SK-N-SH (cell line): ENCODE measurements around the gene HS3ST1. TPM values are rescaled to one million over a fixed set of nuclear protein-coding genes. Genes with fewer than 3 reads are reported as not detected.

Experiments used
- CTCF ChIA-PET: fragments of 300-600, 350-600 bp; formaldehyde crosslinking; extraction: SDS; loops from one replicate; lab custom pipeline; 2021; lab: Yijun Ruan, JAX
- POLR2A ChIA-PET: fragments of 350-600 bp; sonication (Branson Sonifier 250); formaldehyde crosslinking; extraction: SDS; loops from one replicate; lab custom pipeline; 2020; ENCODE audit warnings: antibody characterized with exemption, inconsistent platforms; lab: Yijun Ruan, JAX
- DNase-seq: peaks from one replicate; pipeline ENCODE4 v3.0.0; 2012
- H2AFZ ChIP-seq: fragments of 200-600 bp; sonication (generic); 2 replicates; pipeline ENCODE4 v1.8.1; 2016; ENCODE audit warnings: antibody characterized with exemption, mild to moderate bottlenecking, low read depth
- H3F3A ChIP-seq: fragments of 200-600 bp; sonication (generic); replicated peaks from 2 replicates; pipeline ENCODE3; 2016; ENCODE audit warnings: antibody characterized with exemption, mild to moderate bottlenecking; ENCODE audit not compliant: insufficient read depth
- H3K27ac ChIP-seq, 2 experiments: fragments of 200-500 bp in 1 of 2; fragments of 200-600 bp in 1 of 2; sonication (Bioruptor generic) in 1 of 2; sonication (generic), shearing (Covaris generic) in 1 of 2; 2 replicates each; pipeline versions ENCODE4 v1.5.1 to v1.6.1; 2014 to 2016; ENCODE audit warnings: low read depth in 2 of 2, inconsistent platforms in 1 of 2, low read length in 1 of 2, mild to moderate bottlenecking in 1 of 2, mixed read lengths in 1 of 2
- H3K27me3 ChIP-seq: fragments of 200-600 bp; sonication (generic), shearing (Covaris generic); 2 replicates; pipeline ENCODE4 v1.6.1; 2016; ENCODE audit warnings: mixed run types; ENCODE audit not compliant: insufficient read depth
- H3K36me3 ChIP-seq, 2 experiments: fragments of 200-500 bp in 1 of 2; fragments of 200-600 bp in 1 of 2; sonication (Bioruptor generic) in 1 of 2; sonication (generic) in 1 of 2; replicated peaks in 1 of 2; 2 replicates each; pipeline versions ENCODE3 to v1.5.1; 2014 to 2016; ENCODE audit warnings: low read length in 1 of 2, mild to moderate bottlenecking in 1 of 2; ENCODE audit not compliant: insufficient read depth in 2 of 2, control insufficient read depth in 1 of 2
- H3K4me1 ChIP-seq, 2 experiments: fragments of 200-500 bp in 1 of 2; fragments of 200-600 bp in 1 of 2; sonication (Bioruptor generic) in 1 of 2; sonication (generic), shearing (Covaris generic) in 1 of 2; 2 replicates each; pipeline versions ENCODE4 v1.5.1 to v1.6.1; 2014 to 2016; ENCODE audit warnings: low read depth in 1 of 2, low read length in 1 of 2, mixed run types in 1 of 2; ENCODE audit not compliant: insufficient read depth in 2 of 2, control insufficient read depth in 1 of 2
- H3K4me2 ChIP-seq: fragments of 200-600 bp; sonication (generic), shearing (Covaris generic); 2 replicates; pipeline ENCODE4 v1.6.1; 2017; ENCODE audit warnings: mixed run types
- H3K4me3 ChIP-seq, 2 experiments: fragments of 200-500 bp in 1 of 2; fragments of 200-600 bp in 1 of 2; sonication (Bioruptor generic) in 1 of 2; sonication (generic), shearing (Covaris generic) in 1 of 2; 2 replicates each; pipeline versions ENCODE4 v1.5.1 to v1.8.1; 2014 to 2016; ENCODE audit warnings: low read depth in 2 of 2, inconsistent platforms in 1 of 2, low read length in 1 of 2, mild to moderate bottlenecking in 1 of 2, mixed read lengths in 1 of 2, moderate library complexity in 1 of 2
- H3K79me2 ChIP-seq: fragments of 200-600 bp; sonication (generic); 2 replicates; pipeline ENCODE4 v1.8.1; 2017; ENCODE audit warnings: mild to moderate bottlenecking; ENCODE audit not compliant: insufficient read depth
- H3K9ac ChIP-seq: fragments of 200-600 bp; sonication (generic); 2 replicates; pipeline ENCODE4 v1.6.1; 2017; ENCODE audit warnings: mixed run types
- H3K9me2 ChIP-seq: fragments of 200-600 bp; sonication (generic); 2 replicates; pipeline ENCODE4 v1.6.1; 2017; ENCODE audit warnings: mixed run types
- H3K9me3 ChIP-seq: fragments of 200-600 bp; sonication (generic); 2 replicates; pipeline ENCODE4 v1.6.1; 2017; ENCODE audit warnings: mixed run types, mild to moderate bottlenecking, moderate library complexity
- H4K20me1 ChIP-seq: fragments of 200-600 bp; sonication (generic); 2 replicates; pipeline ENCODE4 v1.6.1; 2017; ENCODE audit warnings: mild to moderate bottlenecking, mixed run types; ENCODE audit not compliant: insufficient read depth
- CTCF ChIP-seq: fragments of 200-600 bp; sonication (generic); IDR thresholded peaks from 2 replicates; pipeline ENCODE4 v1.6.1; 2017; ENCODE audit warnings: antibody characterized with exemption, mild to moderate bottlenecking, moderate library complexity
- GATA2 ChIP-seq: sonication (generic); formaldehyde crosslinking; IDR thresholded peaks from 2 replicates; pipeline ENCODE4 v1.5.0; 2020; ENCODE audit warnings: mild to moderate bottlenecking, missing genetic modification reagents
- MAX ChIP-seq: IDR thresholded peaks from 2 replicates; pipeline ENCODE4 v1.4.0; 2012; ENCODE audit warnings: low read depth
- RAD21 ChIP-seq: IDR thresholded peaks from 2 replicates; pipeline ENCODE4 v1.6.1; 2012; ENCODE audit warnings: mild to moderate bottlenecking, low read length
- TAF1 ChIP-seq: IDR thresholded peaks from 2 replicates; pipeline ENCODE4 v1.6.1; 2012; ENCODE audit warnings: low read depth, mild to moderate bottlenecking, low read length, moderate library complexity, borderline replicate concordance
- TCF12 ChIP-seq: IDR thresholded peaks from 2 replicates; pipeline ENCODE4 v1.4.0; 2012
- ZBTB33 ChIP-seq: IDR thresholded peaks from 2 replicates; pipeline ENCODE4 v1.4.0; 2012; ENCODE audit warnings: low read depth, borderline replicate concordance
- WGBS: methylation state at CpG from one replicate; pipeline ENCODE4 v1.1.6; 2017; ENCODE audit warnings: low lambda C conversion rate; 5-methylcytosine and 5-hydroxymethylcytosine counted together
- polyA plus RNA-seq, 3 experiments: library from polyadenylated mRNA; depleted of rRNA; stranded (reverse); fragments of >200 nt; gene quantifications; 2 replicates each; pipeline ENCODE4 v1.2.3, GENCODE V29; 2012
- TF ChIP-seq, protein P1 (sequence below): fragments of 150-350 bp; IDR thresholded peaks from 2 replicates; pipeline ENCODE4 v1.6.1; 2017; ENCODE audit warnings: antibody characterized with exemption, low read length, low read depth, borderline replicate concordance
- TF ChIP-seq, protein P2 (sequence below): IDR thresholded peaks from 2 replicates; pipeline ENCODE4; 2012
- TF ChIP-seq, protein P3 (sequence below): IDR thresholded peaks from 2 replicates; pipeline ENCODE4 v1.4.0; 2012; ENCODE audit warnings: low read depth, borderline replicate concordance

The HS3ST1 gene
- polyA plus RNA-seq, 1 of the 3 experiments (the other 2 are of a cell fraction), result not detected

DNA sequence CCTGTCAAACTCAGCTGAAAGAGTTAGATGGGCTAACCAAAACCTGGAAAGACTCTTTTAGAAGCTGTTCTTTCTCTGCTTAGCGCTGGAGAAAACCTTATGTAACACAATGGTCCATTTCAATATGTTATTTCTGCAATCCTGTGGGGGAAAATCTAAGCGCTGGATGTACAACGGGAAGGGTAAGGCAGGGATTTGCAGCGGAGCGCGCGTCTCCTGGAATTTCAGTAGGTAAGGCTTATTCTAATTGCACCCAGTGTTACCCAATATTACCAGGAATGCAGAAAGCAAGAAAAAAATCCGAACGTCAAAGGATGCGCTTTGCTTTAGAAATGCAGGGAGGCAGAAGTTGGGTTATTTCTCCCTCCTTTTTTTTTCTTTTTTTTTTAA lies 2.0 kb downstream of the HS3ST1 start:
- Histone ChIP-seq H2AFZ (no peak overlapping the region), H3F3A (no peaks in the 10 kb centered on the region), H3K4me3 (no peak overlapping the region), H3K36me3 (no peaks in the 10 kb centered on the region), H3K9me3 (no peaks in the 10 kb centered on the region), H3K9ac (no peak overlapping the region), H3K27ac (no peak overlapping the region), H3K9me2 (no peaks in the 10 kb centered on the region), H3K4me1 (no peaks in the 10 kb centered on the region), H3K27me3 (no peaks in the 10 kb centered on the region), H4K20me1 (no peaks in the 10 kb centered on the region), H3K4me2 (no peak overlapping the region), H3K79me2 (no peaks in the 10 kb centered on the region)
- no peak for TF ChIP-seq GATA2 (CRISPR knock-in tag)
- TF ChIP-seq ZBTB33, result no peak
- TF ChIP-seq, protein P1, sequence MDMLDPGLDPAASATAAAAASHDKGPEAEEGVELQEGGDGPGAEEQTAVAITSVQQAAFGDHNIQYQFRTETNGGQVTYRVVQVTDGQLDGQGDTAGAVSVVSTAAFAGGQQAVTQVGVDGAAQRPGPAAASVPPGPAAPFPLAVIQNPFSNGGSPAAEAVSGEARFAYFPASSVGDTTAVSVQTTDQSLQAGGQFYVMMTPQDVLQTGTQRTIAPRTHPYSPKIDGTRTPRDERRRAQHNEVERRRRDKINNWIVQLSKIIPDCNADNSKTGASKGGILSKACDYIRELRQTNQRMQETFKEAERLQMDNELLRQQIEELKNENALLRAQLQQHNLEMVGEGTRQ, result no peak
- TF ChIP-seq RAD21, result no peak
- no peak for TF ChIP-seq MAX
- TF ChIP-seq, protein P2, sequence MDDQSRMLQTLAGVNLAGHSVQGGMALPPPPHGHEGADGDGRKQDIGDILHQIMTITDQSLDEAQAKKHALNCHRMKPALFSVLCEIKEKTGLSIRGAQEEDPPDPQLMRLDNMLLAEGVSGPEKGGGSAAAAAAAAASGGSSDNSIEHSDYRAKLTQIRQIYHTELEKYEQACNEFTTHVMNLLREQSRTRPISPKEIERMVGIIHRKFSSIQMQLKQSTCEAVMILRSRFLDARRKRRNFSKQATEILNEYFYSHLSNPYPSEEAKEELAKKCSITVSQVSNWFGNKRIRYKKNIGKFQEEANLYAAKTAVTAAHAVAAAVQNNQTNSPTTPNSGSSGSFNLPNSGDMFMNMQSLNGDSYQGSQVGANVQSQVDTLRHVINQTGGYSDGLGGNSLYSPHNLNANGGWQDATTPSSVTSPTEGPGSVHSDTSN, result no peak
- POLR2A ChIA-PET, result no interaction called here
- WGBS, result 68% methylated on average over 10 of the region's 10 CpGs
- CTCF ChIA-PET, result interaction anchor here (1.2 kb wide), 2 partner anchors 844 to 845 kb away, joined by 3 read pairs; no protein-coding TSS in a partner anchor
- DNase-seq, result no peak

DNA sequence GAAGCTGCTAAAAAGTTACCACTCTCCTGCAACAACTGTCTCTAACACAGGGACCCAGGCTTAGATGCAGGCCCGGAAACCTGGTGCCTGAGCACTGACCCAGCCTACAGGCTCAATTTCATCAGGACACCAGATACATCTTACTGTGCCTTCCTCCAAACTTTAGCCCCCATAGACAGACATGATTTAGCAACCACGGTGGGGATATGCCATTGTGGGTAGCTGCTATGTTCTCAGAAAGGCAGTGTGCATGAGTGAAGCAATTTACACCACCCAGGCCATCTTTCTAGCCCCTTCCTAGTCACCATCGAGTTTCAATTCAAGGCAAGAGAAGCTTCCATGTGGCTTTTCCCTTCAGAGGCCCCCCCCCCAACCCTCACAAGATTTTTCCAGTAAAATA lies 2.7 kb downstream of the HS3ST1 start:
- H3K9ac ChIP-seq, result no peak overlapping the region
- H3K36me3 ChIP-seq, result no peaks in the 10 kb centered on the region
- H3K4me1 ChIP-seq, result no peaks in the 10 kb centered on the region
- TF ChIP-seq TCF12, result no peak
- TF ChIP-seq CTCF, result no peak
- TF ChIP-seq TAF1, result no peak
- TF ChIP-seq GATA2 (CRISPR knock-in tag), result no peak
- TF ChIP-seq, protein P3, sequence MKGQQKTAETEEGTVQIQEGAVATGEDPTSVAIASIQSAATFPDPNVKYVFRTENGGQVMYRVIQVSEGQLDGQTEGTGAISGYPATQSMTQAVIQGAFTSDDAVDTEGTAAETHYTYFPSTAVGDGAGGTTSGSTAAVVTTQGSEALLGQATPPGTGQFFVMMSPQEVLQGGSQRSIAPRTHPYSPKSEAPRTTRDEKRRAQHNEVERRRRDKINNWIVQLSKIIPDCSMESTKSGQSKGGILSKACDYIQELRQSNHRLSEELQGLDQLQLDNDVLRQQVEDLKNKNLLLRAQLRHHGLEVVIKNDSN, result no peak
- TF ChIP-seq, all 33 proteins: peak for 0
- 5% methylated on average over 2 of the region's 3 CpGs for WGBS
- DNase-seq, result no peak
- Histone ChIP-seq H3K79me2 (no peaks in the 10 kb centered on the region), H3K27me3 (no peaks in the 10 kb centered on the region), H3K9me2 (no peaks in the 10 kb centered on the region), H3K27ac (no peak overlapping the region), H3K4me2 (no peak overlapping the region), H2AFZ (no peak overlapping the region), H4K20me1 (no peaks in the 10 kb centered on the region), H3K4me3 (no peak overlapping the region), H3F3A (no peaks in the 10 kb centered on the region), H3K9me3 (no peaks in the 10 kb centered on the region)
- POLR2A ChIA-PET, result no interaction called here
- CTCF ChIA-PET, result interaction anchor here (1.2 kb wide), 1 partner anchor 845 kb away, joined by 3 read pairs; no protein-coding TSS in a partner anchor
